ENCODE results near the gene ENTPD1. TPM values are rescaled to one million over a fixed set of nuclear protein-coding genes. Genes with fewer than 3 reads are reported as not detected.
A peak's percentile ranks its signal among the peaks of the same experiment; 100 is the strongest.

ENTPD1 gene
- total RNA-seq, 4 donors from 2014 or later = 7.2 to 19.3 (median 13.4) TPM

DNA sequence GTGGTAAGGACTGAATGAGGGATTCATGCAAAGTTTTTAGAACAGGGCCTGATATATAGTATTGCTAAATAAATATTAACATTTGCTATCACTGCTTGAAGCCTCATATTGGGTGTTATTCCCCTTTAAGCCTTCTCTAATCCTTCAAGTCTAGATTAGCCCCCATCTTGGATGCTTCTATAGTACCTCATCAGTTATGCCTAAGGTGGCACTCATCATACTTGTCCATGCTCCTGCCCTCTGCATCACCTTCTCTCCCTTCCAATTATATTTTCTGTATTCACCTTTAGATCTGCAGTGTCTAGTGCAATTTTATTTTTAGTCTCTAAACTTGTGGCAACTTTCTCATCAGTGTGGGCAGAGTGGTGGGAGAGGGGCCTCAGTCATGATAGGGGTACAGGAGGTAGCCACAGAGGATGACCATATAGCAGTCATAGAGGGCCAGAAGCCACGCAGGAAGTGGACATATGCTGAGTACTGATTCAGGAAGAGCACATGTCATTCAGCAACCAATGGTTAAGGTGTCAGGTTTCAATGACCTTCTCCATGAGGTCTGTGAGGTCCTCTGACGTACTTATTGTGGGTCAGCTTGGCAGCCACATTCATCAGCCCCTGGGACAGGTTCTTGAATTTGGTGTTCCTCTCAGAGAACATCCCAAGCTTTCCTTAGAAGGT is 2.5 kb downstream of the ENTPD1 start:
- intact Hi-C loops (cut with DNase I) = loop anchor here (10.0 kb wide), 1 partner anchor 66 kb away; no protein-coding TSS in a partner anchor
- H3K27me3 ChIP-seq = no peaks in the 10 kb centered on the region
- peaks cover 0 to 4% of the 10 kb centered on the region in 2 donors for H3K4me1 ChIP-seq
- WGBS, 2 donors = 77 to 88% methylated on average over 2 of the region's 2 CpGs
- no peaks in the 10 kb centered on the region for H3K9me3 ChIP-seq
- TF ChIP-seq POLR2A (IDR thresholded peaks at IDR 0.05) = no peak
- TF ChIP-seq, protein P1, sequence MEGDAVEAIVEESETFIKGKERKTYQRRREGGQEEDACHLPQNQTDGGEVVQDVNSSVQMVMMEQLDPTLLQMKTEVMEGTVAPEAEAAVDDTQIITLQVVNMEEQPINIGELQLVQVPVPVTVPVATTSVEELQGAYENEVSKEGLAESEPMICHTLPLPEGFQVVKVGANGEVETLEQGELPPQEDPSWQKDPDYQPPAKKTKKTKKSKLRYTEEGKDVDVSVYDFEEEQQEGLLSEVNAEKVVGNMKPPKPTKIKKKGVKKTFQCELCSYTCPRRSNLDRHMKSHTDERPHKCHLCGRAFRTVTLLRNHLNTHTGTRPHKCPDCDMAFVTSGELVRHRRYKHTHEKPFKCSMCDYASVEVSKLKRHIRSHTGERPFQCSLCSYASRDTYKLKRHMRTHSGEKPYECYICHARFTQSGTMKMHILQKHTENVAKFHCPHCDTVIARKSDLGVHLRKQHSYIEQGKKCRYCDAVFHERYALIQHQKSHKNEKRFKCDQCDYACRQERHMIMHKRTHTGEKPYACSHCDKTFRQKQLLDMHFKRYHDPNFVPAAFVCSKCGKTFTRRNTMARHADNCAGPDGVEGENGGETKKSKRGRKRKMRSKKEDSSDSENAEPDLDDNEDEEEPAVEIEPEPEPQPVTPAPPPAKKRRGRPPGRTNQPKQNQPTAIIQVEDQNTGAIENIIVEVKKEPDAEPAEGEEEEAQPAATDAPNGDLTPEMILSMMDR (IDR thresholded peaks at IDR 0.05) = no peak
- H3K27ac ChIP-seq = peak overlapping the region in 2 of 3 donors; percentile 19 to 35
- no peak for DNase-seq
- H3K4me3 ChIP-seq (replicated peaks in 1 of 3) = no peak overlapping the region
- no peaks in the 10 kb centered on the region for H3K36me3 ChIP-seq

- no peak for DNase-seq
- 76 to 80% methylated on average over 3 of the region's 3 CpGs for WGBS, 2 donors
- Histone ChIP-seq H3K27me3 (no peaks in the 10 kb centered on the region), H3K4me3 (replicated peaks in 1 of 3) (no peak overlapping the region), H3K9me3 (no peaks in the 10 kb centered on the region), H3K4me1 (peaks cover 0 to 4% of the 10 kb centered on the region in 2 donors), H3K27ac (peak overlapping the region in 2 of 3 donors; percentile 19 to 35), H3K36me3 (no peaks in the 10 kb centered on the region)
- intact Hi-C loops (cut with DNase I) = loop anchor here (10.0 kb wide), 1 partner anchor 65 kb away; no protein-coding TSS in a partner anchor
- TF ChIP-seq, protein P1 (IDR thresholded peaks at IDR 0.05) = no peak
- TF ChIP-seq POLR2A (IDR thresholded peaks at IDR 0.05) = no peak
These were observed 3.4 kb downstream of the ENTPD1 start for GRCh38 chr10:95759233-95759826.

GRCh38 chr10:95761939-95762492 is 6.1 kb downstream of the ENTPD1 start:
- TF ChIP-seq POLR2A (IDR thresholded peaks at IDR 0.05) = no peak
- TF ChIP-seq, protein P1 (IDR thresholded peaks at IDR 0.05) = no peak
- Histone ChIP-seq H3K4me3 (replicated peaks in 1 of 3) (no peak overlapping the region), H3K27me3 (no peaks in the 10 kb centered on the region), H3K36me3 (no peaks in the 10 kb centered on the region), H3K4me1 (peaks cover 0 to 4% of the 10 kb centered on the region in 2 donors), H3K27ac (peak overlapping the region in 1 of 3 donors; percentile 54), H3K9me3 (no peaks in the 10 kb centered on the region)
- DNase-seq = no peak
- intact Hi-C loops (cut with DNase I) = no loop called here
- 61 to 63% methylated on average over 3 of the region's 3 CpGs for WGBS, 2 donors

GRCh38 chr10:95767884-95768556 is 12.1 kb downstream of the ENTPD1 start:
- Histone ChIP-seq H3K27me3 (no peaks in the 10 kb centered on the region), H3K4me3 (replicated peaks in 1 of 3) (no peak overlapping the region), H3K36me3 (no peaks in the 10 kb centered on the region), H3K4me1 (no peaks in the 10 kb centered on the region), H3K9me3 (no peaks in the 10 kb centered on the region), H3K27ac (no peak overlapping the region)
- DNase-seq = no peak
- TF ChIP-seq POLR2A (IDR thresholded peaks at IDR 0.05) = no peak
- TF ChIP-seq, protein P1 (IDR thresholded peaks at IDR 0.05) = no peak
- intact Hi-C loops (cut with DNase I) = no loop called here

All from thyroid gland (tissue), 4 donors.